ENCODE results near the gene SLC25A17.
"Not testable (repeated sequence)": the region's sequence is repeated elsewhere in the genome, so short reads cannot be mapped to it uniquely, and the experiment has no call there.

SLC25A17 gene

GRCh38 chr22:40751250-40751649, 67.9 kb downstream of the SLC25A17 start:
- DNase-seq: no peak

DNA sequence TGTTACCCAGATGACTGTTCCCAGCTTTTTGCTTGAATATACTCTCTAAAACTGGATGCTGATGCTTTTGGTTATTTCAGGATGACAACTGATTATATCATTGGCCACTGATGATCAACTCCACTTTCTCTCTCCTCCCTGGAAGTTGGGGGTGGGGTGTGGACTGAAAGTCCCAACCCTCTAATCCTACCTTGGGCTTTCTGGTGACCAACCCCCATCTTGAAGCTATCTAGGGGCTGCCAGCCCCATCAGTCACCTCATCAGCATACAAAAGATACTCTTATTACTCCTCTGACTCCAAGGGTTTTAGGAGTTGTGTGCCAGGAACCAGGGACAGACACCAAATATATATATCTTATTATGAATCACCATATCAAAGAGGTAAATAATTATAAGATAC, 69.3 kb downstream of the SLC25A17 start:
- no peak for DNase-seq

DNA sequence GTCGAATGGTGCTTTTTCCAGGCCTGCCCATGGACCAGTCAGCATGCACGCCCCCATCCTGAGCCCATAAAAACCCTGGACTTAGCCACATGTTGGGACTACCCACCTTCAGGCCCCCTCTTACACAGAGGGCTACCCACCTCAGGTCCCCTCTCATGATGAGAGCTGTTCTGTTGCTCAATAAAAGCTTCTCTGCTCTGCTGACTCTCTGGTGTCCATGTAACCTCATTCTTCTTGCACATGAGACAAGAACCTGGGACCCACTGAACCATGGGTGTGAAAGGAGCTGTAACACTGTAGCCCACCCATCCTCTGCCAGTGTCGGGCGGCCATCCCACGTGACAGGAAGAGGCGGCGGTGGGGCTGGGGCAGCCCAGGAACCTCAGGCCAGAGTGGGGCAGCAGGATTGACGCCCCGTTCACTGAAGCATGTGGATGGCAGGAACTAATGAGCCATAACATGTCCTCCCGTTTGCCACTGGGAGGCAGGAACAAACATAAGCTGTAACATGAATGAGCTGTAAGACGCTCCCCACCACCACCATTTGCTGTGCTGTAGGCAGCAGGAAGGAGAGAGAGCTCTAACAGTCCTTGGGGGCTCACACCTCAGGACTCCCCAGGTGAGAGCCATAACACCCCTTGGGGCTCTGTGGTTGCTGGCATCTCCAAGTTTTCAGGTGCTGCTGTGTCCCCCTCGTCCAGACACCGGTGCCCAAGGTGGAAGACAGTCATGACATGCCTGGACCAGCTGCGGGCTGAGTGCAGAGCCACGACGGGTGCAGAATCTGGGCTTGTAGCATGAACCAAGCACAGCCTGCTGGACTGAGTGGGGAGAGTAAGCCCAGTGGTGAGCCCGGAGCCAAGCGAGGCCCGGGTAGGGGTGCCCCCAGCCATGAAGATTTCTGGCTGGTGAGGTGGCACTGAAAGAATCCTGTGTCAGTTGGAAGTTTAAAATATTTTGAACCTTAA, 70.5 kb downstream of the SLC25A17 start:
- DNase-seq: no peak

DNA sequence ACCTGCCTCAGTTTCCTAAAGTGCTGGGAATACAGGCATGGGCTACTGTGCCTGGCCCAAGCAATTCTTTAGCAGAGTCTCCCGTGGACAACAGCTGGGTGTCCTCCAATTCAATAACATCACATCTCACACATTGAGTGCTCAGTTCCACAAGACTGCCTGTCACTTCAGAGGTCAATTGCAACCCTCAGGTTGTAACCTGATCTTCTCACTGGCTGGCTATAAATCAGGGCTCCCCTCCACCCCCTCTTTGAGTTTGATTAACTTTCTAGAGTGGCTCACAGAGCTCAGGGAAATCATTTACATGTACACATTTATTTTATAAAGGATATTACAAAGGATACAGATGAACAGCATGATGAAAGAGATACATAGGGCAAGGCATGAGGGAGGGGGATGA, 71.8 kb downstream of the SLC25A17 start:
- DNase-seq: no peak

DNA sequence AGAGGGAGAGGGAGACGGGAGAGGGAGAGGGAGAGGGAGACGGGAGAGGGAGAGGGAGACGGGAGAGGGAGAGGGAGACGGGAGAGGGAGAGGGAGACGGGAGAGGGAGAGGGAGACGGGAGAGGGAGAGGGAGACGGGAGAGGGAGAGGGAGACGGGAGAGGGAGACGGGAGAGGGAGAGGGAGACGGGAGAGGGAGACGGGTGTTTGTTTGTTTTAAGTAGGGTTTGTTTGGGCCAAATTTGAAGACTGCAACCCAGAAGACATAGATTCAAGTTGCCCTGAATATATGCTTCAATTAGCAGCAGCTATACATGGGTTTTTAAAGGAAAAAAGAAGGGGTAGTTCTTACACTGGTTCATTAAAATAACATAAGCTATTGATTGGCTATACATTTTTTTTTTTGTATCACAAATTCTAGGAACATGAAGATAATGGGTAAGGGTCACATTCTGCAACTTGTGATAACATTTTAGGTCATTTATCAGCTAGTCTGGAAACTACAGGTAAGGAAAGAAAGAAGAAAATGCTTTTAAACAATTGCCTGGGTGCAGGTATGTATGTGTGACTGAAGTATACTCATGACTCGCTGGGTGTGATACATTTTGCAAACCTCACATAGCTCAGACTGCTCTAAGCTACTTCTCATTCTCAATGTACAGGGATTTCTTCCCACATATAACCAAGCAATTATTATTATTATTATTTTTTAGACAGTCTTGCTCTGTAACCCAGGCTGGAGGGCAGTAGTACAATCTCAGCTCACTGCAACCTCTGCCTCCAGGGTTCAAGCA, 72.5 kb downstream of the SLC25A17 start:
- DNase-seq: no peak

DNA sequence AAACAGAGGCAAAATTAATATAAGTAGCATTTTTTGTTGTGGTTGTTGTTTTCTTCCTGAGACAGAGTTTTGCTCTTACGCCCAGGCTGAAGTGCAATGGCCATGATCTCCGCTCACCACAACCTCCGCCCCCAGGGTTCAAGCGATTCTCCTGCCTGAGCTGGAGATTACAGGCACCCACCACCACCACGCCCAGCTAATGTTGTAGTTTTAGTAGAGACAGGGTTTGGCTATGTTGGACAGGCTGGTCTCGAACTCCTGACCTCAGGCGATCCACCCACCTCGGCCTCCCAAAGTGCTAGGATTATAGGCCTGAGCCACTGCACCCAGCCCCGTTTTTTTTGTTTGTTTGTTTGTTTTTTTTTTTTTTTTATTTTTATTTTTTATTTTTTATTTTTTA, 75.4 kb downstream of the SLC25A17 start:
- no peak for DNase-seq

DNA sequence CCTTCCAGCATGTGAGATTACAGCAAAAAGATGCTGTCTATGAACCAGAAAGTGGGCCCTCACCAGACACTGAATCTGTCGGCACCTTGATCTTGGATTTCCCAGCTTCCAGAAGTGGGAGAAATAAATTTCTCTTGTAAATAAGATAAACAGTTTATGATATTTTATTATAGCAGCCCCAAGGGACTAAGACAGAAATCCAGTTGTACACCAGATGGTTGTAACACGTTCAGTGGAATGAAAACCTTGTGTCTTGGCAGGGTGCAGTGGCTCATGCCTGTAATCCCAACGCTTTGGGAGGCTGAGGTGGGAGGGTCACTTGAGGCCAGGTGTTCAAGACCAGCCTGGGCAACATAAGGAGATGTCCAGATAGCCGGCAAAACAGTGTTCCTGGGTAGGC, 78.0 kb downstream of the SLC25A17 start:
- no peak for DNase-seq

GRCh38 chr22:40739721-40740120, 79.4 kb downstream of the SLC25A17 start:
- DNase-seq: no peak

DNA sequence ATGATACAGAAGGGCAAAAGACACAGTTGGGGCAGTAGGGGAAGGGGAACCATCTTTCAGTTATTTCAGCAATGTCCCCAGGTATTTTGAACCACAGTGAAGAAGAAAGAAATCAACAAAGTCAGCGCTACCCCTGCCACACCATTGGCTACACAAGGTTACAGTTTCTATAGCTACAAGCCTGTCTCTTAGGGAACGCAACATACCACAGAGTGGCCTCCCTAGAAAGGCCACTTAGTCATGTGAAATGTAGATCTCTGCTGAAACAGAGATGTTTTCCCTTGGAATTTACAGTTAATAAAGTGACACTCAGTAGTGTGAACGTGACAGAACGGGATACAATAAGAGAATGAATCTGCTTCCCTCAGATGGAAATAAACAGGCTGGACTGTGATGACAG, 85.2 kb downstream of the SLC25A17 start:
- DNase-seq: no peak

GRCh38 chr22:40732999-40733292, 86.2 kb downstream of the SLC25A17 start:
- DNase-seq: no peak

DNA sequence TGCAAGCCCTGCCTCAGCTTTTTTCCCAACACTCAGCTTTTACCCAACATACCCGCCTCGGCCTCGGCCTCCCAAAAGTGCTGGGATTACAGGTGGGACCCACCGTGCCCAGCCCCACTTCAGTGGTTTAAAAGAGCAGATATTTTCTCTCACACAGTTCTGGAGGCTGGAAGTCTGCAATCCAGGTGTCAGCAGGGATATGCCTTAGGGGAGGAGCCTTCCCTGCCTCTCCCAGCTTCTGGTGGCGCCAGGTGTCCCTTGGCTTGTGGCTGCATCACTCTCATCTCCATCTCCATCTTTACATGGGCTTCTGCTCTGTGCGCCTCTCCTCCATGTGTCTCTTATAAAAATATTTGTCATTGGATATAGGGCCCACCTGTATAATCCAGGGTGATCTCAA, 89.9 kb downstream of the SLC25A17 start:
- DNase-seq: no peak

DNA sequence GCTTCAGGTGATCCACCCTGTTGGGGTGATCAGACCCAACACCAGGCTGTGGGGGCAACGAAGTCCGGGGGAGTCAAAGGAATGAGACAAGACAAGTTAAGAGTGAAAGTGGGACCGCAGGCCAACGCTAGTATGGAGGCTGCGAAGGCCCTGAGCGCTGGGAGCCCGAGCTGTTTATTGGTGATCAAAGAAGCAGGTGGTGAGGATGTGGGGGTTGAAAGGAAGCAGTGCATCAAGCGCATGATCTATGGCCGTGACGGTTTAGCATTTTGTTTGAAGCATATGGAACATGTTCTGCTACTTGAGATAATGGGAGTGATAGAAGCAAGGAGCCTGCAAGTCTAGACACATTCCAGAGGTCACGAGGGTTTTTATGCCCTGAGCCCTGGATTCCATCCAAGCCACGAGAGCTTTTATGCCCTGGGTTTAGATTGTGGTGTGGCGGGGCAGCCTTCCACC, 90.4 kb downstream of the SLC25A17 start:
- DNase-seq: peak; percentile 40

- no peak for DNase-seq
Observed at GRCh38 chr22:40727964-40728615, 91.1 kb downstream of the SLC25A17 start.

DNA sequence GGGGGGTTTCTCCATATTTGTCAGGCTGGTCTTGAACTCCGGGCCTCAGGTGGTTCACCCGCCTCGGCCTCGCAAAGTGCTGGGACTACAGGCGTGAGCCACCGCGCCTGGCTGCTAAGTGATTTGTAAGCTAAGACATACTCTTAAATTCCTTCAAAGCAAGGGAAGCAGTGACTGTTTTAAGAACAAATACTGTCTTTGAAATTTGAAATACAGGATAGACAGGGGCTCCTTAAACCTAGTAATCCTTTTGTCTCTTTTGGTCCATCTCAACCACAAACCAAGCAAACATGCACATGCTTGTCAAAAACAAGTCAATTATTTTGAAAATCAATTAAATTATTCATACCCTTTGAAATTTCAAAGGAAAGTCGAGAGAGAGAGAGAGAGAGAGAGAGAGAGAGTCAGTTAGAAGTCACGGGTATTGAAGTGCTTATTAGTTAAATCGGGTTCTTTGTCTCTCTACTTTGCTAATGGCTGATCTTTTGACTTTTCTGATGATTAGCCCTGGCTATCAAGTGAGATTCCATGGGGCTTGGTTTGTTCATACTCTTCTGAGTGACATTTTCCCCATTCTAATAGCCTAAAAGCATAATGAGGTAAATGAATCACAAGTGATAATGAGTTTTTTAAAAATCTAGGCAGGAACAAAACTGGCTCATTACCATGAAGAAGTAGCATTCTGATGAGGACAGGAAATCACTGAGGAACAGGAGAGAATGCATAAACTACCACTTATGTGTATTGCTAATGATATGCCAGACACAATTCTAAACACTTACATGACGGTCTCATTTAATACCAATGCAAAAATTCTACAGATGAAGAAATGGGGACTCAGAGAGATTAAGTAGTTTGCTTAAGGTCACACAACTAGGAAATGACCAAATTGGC, 91.8 kb downstream of the SLC25A17 start:
- DNase-seq: no peak

DNA sequence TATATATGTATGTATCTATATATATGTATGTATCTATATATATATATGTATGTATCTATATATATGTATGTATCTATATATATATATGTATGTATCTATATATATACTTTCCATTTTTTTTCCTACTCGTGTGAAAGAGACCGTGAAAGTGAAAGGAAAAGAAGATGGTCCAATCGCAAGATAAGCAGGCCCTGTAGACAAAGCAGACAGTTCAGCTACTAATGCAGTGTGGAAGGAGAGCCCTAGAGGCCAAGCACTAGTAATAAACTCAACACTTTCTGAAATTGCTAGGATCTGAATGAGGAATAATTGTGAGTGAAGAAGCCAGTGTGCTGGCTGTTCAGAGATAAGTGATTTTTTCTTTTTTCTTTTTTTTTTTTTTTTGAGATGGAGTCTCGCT, 92.6 kb downstream of the SLC25A17 start:
- no peak for DNase-seq

DNA sequence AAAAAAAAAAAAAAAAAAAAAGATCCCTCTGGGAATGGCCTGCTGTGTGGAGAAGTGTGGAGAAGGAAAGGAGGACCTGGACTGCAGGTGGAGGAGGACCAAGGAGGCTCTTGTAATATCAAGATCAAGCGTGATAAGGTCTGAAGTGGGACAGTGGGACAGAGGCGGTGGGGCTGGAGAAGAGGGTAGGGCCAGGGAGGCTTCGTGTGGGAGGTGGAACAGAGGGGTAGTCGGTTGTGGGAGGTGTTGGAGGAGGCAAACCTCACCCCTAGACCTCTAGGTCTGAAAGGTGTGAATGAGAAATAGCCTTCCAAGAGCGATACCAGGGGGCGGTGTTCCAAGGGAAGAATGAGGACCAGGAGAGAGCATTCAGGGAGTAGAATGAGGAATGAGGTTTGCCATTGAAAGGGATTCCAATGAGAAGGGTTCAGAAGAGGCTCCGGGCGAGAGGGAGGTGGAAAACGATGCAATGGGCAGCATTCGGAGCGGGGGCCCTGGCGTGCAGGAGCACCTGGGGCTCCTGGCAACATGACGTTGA, 95.7 kb downstream of the SLC25A17 start:
- DNase-seq: no peak

DNA sequence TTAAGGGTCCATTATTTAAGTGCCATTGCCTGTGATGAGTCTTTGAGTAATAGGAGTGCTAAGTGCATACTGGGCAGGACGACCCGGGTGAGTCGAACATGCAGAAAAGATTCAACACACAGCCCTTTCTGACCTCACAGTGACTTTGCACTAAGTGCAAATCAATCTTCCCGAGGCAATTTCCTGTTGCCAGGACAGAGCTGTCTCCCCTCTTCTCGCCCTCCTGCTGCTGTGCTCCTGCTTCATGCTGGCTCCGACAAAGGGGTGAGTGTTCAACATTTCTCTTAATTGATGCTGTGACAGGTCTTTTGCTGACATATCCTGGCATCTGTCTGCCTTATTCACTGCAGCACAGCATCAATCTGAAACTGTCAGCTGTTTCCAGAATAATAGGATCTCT, 97.9 kb downstream of the SLC25A17 start:
- no peak for DNase-seq

DNA sequence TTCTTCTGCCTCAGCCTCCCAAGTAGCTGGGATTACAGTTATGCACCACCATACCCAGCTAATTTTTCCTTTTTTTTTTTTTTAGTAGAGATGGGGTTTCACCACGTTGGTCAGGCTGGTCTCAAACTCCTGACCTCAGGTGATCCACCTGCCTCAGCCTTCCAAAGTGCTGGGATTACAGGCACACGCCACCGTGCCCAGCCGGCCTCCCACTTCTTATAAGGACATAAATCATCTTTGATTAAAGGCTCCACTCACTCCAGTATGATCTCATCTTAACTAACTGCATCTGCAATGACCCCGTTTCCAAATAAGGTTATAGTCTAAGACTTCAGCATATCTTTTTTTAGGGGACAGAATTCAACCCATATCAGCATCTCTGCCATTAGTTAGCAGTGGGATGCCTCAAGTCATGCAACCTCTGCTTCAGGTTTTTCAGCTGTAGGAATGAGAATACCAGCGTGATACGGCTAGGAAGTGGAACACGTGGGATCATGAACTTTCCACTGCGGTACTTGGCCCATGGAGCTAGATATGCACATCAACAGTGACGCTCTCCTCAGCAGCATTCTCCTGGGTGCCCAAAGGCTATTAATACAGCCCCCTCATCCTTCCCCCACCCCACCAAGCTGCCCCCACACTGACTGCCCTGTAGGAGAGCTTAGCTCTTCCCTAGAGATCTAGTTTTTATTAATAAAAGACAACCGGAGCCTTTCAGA, 98.4 kb downstream of the SLC25A17 start:
- no peak for DNase-seq

- DNase-seq: not testable (repeated sequence)
Observed at GRCh38 chr22:40720156-40720537, 99.0 kb downstream of the SLC25A17 start.
